Amniotic stem cell (primary cell): ENCODE results near the gene ST3GAL3.

Source experiments
- DNase-seq: peaks from one replicate; lab custom pipeline; 2025; lab: John Stamatoyannopoulos, UW

The ST3GAL3 gene

GRCh38 chr1:43879414-43879813, 172.1 kb downstream of the ST3GAL3 start:
- peak; percentile 5 for DNase-seq

GRCh38 chr1:43879996-43880395, 172.7 kb downstream of the ST3GAL3 start:
- no peak for DNase-seq

GRCh38 chr1:43880604-43881003, 173.3 kb downstream of the ST3GAL3 start:
- DNase-seq = no peak

- DNase-seq = no peak
Observed at GRCh38 chr1:43881415-43881814, 174.1 kb downstream of the ST3GAL3 start.

- no peak for DNase-seq
Observed at GRCh38 chr1:43882763-43883162, 175.4 kb downstream of the ST3GAL3 start.

- DNase-seq = no peak
Observed at GRCh38 chr1:43883321-43883720, 176.0 kb downstream of the ST3GAL3 start.

GRCh38 chr1:43885279-43885801, 178.0 kb downstream of the ST3GAL3 start:
- DNase-seq = no peak

- no peak for DNase-seq
Observed at GRCh38 chr1:43887748-43888147, 180.4 kb downstream of the ST3GAL3 start.

- no peak for DNase-seq
Observed at GRCh38 chr1:43890815-43891214, 183.5 kb downstream of the ST3GAL3 start.

GRCh38 chr1:43893006-43893405, 185.7 kb downstream of the ST3GAL3 start:
- DNase-seq = no peak

- no peak for DNase-seq
Observed at GRCh38 chr1:43898981-43899380, 191.6 kb downstream of the ST3GAL3 start.

- no peak for DNase-seq
Observed at GRCh38 chr1:43900386-43900785, 193.1 kb downstream of the ST3GAL3 start.

- no peak for DNase-seq
Observed at GRCh38 chr1:43901196-43901961, 194.0 kb downstream of the ST3GAL3 start.

- no peak for DNase-seq
Observed at GRCh38 chr1:43902058-43902831, 194.9 kb downstream of the ST3GAL3 start.

GRCh38 chr1:43904660-43905551, 197.6 kb downstream of the ST3GAL3 start:
- no peak for DNase-seq

GRCh38 chr1:43908226-43908625, 200.9 kb downstream of the ST3GAL3 start:
- DNase-seq = no peak

- no peak for DNase-seq
Observed at GRCh38 chr1:43908858-43909257, 201.5 kb downstream of the ST3GAL3 start.

- no peak for DNase-seq
Observed at GRCh38 chr1:43910343-43910742, 203.0 kb downstream of the ST3GAL3 start.

GRCh38 chr1:43912607-43913006, 205.3 kb downstream of the ST3GAL3 start:
- DNase-seq = no peak

GRCh38 chr1:43913051-43913501, 205.7 kb downstream of the ST3GAL3 start:
- no peak for DNase-seq

GRCh38 chr1:43913666-43914360, 206.5 kb downstream of the ST3GAL3 start:
- no peak for DNase-seq
